Stimulated activated CD4-positive, alpha-beta T cell treated with anti-CD3 and anti-CD28 coated beads, Interleukin-12 subunit alpha, Interleukin-12 subunit beta, amount 100 ng/mL, for 48 hours (primary cell): Measurements from ENCODE around the gene CSNK1A1.
"Not testable (repeated sequence)": the region's sequence is repeated elsewhere in the genome, so short reads cannot be mapped to it uniquely, and the experiment has no call there.

Experiments
- DNase-seq, 3 donors: peaks; one replicate each; pipeline ENCODE4 v3.0.0-alpha.2; 2020; ENCODE audit warnings: low read depth in 2 of 3, low spot score in 1 of 3

The CSNK1A1 gene

DNA sequence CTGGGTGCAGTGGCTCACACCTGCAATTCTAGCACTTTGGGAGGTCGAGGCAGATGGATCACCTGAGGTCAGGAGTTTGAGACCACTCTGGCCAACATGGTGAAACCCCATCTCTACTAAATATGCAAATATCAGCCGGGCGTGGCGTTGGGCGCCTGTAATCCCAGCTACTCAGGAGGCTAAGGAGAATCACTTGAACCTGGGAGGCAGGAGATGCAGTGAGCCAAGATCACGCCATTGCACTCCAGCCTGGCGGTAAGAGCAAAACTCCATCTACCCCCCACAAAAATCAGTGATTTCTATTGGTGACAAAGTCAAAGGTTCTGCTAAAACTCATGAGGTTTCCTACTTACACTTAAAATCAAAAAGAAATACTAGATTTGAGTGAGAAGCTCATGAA, 18.8 kb downstream of the CSNK1A1 start:
- no peak for DNase-seq

DNA sequence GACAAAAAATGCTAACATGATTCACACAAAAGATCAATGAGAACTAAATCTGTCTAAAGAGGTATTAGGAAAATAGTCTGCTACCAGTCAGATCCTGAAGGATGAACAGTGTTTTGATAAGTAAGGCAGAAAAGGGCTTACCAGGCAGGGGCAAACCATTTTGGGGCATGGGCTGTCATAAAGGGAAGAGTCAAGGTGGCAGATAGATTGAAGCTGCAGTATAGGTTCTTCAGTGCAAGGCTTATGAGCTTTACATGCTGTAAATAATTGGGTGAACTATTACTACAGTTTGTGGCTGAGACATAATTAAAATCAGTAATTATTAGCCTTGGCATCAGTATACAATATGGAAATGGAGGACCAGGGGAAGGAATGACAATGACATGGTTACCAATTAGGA, 21.8 kb downstream of the CSNK1A1 start:
- DNase-seq: no peak

DNA sequence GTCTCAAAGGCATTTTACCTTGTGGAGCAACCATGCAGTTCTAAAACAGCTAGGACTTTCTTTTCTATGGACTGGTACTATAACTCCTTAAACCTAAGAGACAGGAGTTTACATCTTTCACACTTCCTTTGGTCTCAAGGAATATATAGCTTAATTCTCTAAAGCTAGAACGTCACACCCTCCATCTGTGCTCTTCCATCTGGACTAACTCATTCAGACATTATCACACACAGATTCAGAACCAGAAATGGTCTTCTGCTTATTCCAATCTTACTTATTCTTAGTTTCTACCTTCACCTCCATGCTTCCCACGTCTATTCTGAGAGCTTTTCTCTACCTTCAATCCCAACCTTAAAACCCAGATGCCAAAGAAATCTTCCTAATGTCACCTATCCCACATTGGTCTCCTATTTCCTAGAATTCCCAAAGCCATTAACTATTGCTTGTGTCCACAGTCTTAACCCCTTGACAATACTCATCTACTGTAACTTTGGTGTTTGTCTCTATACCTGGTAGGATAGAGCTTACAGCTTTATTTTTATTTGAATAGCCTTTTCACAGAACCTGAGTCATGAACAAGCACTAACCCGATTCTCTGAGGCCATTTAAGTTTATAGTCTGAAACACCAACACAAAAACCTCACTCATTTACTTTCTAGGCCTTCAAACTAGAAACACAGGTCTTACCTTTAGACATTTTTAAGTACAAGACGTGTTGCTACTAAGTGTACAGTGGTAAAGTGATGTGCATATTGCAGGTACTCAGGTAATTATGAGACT, 22.8 kb downstream of the CSNK1A1 start:
- no peak for DNase-seq

DNA sequence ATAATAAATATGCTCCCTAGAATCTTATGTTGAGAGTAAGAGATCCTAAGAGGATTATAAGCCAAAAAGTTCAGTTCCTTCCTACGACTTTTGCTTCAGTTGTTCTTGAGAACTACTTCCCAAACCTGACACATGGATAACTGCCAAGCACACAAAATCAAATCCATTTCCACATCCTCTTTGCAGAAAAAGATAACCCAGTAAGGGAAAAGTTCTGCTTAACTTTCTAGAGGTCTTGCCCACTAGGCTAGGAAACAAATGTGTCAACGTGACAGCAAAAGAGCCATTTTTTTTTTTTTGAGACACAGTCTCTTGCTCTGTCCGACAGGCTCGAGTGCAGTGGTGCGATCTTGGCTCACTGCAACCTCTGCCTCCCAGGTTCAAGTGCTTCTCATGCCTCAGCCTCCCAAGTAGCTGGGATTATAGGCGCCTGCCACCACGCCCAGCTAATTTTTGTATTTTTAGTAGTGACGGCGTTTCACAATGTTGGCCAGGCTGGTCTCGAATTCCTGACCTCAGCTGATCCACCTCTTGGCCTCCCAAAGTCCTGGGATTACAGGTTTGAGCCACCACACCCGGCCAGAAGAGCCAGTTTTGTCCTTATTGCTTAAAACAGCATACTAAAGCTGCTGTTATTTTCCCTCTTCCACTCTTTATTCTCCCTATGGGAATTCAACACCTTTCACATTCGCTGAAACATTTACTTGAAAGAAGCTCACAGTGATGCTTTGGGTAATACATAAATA, 24.2 kb downstream of the CSNK1A1 start:
- no peak for DNase-seq

DNA sequence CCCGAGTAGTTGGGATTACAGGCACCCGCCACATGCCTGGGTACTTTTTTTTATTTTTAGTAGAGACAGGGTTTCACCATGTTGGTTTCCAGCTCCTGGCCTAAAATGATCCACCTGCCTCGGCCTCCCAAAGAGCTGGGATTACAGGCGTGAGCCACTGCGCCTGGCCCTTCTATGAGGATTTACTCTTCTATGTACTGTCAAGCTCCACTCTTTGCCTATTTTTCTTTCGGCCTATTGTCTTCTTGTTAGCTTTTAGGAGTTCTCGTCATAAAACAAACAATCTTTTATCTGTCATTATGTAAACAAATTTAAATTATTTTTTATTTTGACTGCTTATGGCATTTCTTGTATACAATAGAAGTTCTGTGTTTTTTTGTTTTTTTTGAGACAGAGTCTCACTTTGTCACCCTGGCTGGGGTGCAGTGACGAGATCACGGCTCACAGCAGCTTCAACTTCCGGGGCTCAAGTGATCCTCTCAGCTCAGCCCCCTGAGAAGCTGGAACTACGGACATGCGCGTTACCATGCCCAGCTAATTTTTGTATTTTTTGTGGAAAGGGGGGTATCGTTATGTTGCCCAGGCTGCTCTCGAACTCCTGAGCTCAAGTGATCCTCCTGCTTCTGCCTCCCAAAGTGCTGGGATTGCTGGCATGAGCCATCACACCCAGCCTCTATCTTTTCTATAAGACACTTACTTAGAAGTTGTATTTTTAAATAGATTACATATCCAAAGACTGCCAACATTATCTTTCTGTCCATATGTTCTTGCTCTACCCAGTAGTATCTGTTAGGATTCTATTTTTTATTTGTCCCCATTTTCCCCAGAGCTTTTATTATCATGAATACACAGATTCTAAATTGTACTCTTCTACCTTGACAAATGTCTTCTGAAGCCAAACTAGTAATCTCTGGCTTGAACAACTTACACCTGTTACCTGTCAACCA, 29.2 kb downstream of the CSNK1A1 start:
- no peak for DNase-seq

DNA sequence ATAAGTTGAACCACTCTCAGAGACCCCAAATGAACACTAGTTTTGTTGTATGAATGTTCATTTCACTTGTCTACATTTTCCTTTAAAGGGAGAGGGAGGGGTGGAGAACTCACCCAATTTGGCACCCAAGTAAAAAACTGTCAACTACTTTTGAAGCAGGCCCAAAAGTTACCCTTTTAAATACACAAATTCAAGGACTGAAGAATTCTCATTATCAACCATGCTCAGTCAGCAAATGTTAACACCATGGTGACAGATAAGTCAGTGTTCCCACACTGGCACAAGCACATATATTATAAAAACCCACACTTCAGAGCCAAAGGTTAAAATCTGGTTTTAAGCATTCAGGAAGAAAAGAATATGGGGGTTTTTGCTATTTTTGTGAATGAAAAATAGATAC, 31.6 kb downstream of the CSNK1A1 start:
- DNase-seq: no peak

DNA sequence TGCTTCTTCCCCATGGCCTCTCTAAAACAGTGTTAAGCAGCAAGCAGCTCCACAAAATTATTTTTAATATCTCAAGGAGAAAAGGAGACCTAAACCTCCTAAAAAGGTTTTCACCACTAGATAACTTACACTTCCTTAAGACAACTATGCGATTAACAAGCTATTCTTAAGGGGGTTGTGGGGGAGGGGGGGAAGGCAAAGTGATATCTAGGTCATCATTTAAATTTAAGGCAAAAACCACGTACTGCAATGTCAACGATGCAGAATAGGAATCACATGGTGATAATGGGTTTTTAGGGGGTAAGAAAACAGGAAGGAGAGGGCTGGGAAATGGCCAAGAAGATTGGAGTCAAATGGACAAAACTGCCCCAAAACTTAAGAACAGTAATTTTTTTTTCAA, 32.6 kb downstream of the CSNK1A1 start:
- DNase-seq: no peak

DNA sequence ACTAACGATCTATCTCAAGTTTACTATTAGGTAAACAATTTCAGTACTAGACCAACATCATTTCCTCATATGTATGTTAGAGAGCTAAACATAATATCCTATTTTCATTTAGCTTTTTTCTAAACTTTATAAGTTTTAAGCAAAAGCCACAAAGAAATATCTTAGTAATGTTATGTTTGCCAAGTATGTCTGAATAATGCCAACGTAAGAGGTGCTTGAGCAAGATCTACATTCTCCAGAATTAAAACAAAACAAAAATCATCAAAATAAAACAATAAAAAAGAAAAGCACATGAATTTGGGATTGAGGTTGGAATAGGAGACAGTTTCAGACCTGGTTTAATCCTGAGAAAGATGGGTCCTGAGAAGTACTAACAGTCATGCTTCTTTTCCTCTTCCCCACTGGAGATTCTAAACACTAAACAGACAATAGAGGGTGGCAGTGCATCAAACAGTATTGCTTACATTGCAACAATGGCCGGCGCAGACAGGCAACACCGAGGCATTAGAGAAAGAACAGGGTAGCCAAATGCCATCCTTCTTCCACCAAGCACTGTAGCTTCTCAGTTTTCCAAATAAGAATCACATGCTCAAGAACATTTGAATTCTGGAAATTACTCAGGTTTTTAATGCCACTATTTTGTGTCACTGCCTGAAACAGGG, 33.6 kb downstream of the CSNK1A1 start:
- no peak for DNase-seq

DNA sequence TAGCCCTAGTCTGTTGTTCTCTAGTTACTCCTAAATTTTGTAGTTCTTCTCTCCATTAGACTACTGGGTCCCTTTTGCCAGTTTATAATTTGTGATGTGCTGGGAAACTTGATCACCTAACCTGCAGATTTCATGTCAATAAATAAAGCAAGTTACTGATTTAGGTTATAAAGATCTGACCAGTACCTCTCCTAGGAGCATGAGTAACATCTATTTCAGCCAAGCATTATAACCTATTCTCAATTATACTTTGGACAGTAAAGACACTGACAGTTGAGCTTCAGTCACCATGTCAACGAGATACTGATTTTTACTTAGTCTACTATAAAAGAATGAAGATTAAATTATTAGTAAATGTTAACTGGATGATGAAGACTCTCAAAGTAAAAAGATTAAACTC, 36.7 kb downstream of the CSNK1A1 start:
- DNase-seq: no peak

DNA sequence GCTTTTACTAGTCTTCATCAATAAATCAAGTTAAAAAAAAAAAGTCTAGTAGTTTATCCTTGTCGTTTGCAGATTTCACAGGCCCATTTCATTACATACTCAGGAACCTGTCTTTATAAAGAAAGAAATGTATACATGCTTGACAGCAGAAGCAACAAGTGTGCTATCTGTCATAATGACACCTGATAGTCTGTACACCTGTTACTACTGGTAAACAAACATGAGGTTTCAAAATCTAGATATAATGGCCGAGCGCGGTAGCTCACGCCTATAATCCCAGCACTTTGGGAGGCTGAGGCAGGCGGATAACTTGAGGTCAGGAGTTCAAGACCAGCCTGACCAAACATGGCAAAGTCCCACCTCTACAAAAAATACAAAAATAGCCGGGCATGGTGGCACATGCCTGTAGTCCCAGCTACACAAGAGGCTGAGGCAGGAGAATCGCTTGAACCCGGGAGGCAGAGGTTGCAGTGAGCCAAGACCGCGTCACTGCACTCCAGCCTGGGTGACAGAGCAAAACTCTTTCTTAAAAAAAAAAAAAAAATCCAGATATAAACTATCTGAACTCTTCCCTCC, 37.8 kb downstream of the CSNK1A1 start:
- not testable (repeated sequence) for DNase-seq

DNA sequence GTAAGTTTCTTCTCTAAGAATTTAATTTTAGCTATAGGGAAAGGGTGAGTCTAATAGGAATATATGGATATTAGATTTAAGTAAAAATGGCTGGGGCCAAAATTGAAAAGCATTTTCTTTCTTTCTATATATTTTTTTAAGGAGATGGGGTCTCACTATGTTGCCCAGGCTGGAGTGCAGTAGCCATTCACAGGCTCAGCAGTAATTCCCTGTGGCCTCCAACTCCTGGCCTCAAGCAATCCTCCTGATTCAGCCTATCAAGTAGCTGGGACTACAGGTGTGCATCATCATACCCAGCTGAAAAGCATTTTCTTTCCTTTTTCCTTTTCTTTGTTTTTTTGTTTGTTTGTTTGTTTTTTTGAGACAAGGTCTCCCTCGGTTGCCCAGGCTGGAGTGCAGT, 41.1 kb downstream of the CSNK1A1 start:
- no peak for DNase-seq

DNA sequence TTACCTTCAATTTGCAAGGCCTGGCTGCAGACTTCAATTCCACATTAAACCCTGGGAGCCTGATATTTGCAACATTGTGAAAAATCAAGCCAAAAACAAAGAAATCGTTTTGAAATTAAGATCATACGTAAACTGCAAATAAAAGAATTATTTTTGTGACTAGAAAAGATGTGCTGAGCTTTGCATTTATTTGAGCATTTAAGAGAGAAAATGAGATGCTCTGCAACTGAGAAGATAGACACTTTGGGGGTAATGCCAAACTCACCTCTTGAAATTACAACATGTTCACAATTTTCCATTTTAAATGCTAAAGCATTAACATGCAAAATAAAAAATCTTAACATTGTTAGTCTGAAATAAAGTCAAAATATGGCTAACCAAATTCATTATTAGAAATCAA, 46.6 kb downstream of the CSNK1A1 start:
- no peak for DNase-seq

DNA sequence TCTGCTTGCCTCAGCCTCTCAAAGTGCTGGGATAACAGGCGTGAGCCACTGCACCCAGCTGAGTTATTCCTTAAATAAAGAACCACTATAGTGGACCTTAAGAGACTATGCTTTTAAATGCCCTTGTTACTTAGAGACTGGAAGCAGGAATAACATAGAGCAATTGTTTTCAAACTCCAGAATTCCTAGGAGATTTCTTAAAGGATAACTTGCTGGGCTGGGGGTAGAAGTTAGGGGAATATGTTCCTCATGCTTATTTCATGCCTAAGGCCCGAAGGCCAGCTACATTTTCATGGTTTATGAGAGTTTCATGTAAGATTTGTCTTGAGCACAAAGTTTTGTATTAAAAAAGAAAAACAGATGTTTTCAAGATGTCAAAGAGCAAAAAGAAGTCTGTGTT, 48.2 kb downstream of the CSNK1A1 start:
- no peak for DNase-seq

DNA sequence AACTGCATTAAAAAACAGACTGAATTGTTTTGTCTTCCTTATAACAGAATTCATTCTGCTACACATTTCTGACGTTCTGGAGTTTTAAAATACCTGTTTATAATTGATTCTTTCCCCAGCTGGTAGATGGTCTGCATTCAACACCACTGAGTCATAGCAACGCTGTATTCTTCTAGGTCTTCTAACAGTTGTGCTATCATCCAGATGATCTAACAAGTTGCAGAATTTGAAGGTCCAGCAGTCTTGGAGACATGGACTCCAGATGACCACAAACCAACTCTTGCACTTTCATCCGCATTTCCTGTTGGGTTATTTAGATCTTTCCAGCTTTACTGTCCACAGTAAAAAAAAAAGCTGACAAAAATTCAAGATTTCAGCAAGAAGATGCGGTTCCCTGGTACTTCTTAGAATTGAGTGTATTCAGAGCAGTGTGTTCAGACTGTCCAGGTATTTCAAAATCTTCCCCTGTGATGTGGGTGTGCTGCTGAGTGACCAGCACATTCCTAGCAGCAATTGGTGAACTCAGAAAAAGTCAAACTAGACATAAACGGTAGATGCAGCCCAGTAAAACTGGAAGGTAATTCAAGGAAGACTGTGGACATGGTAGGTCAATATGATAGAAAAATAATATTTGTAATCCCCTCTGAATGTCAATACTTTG, 50.2 kb downstream of the CSNK1A1 start:
- no peak for DNase-seq

DNA sequence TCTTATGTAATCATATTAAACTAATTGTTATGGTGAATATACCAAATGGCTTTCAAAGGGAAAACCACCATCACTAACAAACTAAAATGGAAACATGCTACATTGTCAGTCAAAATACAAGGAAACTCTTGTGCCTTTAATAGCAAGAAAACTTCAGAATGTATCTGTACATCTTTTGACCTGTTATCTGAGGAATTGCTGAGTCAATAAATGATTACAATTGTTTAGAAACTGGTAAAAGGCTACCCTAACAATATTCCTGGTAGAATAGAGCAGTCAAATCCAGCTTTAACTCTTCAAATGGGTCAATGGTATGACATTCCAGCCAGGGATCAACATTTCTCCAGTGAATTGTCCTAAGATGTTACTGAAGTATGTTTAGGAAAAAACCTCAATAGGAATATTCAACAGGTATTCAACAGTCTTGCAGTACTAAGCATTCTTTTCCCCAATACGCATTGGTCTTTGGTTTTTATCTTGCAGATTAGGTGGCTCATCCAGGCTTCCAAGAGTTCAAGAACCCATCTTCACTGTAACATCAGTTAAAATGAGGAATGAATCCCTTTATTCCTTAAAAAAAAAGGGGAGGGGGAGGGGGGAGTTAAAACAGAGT, 52.4 kb downstream of the CSNK1A1 start:
- DNase-seq: no peak

DNA sequence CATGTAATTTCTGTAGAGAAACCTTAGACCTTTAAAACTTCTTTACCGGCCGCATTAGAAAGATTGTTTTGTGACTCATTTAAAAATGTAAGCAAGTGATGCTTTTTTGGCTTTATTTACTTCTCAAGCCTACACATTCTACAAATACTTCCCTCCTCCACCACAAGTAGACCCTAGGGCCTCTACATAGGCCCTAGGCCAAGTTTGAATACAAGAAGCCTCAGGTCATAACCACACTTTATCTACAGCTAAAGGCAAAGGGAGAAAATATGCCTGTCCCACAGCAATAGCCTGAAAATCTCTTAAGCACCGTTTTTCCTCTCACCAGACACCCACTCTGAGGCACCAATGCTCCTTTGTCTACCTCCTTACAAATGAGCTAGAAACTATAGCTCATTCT, 53.9 kb downstream of the CSNK1A1 start:
- DNase-seq: no peak

DNA sequence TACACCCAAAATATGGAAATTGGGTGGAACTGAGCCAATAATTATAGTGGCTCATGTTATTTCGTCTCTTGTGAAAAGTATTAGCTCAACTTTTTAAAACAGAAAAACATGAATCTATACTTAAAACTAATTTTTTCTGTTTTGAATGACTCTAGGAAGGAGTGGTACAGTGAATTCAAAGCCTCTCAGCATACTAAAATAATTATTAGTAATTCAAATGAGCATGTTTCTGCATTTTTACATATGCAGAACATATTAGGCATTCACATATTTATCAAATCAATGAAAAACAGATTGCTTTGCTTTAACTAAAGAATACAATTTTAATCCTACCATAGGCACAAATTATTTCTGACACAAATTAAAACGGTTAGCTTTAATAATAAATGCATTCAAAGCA, 54.3 kb downstream of the CSNK1A1 start:
- DNase-seq: no peak

DNA sequence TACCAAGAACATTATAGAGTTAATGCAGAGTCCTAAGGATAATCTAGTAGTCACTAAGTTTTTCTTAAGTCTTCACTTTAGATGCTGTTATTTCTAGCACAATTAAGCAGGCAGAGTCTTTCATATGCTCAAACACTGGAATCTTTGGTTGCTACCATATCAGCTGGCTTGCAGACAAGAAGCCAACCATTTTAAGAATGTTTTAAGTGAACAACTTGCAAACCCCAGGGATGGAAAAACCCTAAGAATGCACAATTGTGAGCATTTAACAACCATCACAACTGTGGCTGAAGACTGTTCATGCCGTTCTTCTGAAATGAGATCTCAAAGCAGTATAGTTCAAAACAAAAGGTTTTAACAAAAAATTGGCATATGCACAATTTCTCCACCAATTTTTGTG, 55.1 kb downstream of the CSNK1A1 start:
- DNase-seq: no peak

DNA sequence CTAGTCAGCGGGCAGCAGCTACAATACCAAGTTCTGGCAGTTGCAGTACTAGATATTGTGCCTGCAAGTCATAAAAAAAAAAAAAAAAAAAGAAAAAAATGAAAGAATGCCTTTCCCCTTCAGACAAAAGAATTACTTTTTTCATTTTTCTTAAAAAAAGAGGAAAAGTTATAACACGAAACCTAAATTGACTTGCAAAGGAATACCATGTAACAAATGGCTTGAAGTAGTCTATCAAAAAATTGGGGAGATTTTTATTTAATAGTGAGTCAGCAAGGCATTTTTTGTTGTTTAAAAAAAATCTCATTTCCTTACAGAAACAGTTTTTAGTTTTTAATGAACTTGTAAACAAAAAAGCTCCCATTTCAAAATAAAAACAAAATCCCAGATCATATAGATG, 55.6 kb downstream of the CSNK1A1 start:
- no peak for DNase-seq

DNA sequence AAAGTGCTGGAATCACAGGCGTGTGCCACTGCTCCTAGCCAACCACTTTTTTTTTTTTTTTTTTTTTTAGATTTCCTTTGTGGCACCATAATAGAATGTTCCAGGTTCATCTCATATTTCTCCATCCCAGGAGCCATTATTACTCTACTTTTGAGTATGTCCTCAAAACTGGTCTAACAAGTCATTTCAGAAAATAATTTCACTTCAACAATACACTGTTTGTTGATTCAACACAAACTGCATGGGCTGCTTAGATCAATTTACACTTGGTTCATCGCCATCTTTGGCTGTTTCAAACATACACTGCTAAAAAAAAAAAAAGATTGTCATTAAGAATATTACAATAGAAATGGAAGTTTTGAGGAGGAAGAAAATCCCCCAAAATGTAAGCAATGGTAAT, 57.9 kb downstream of the CSNK1A1 start:
- DNase-seq: no peak
